NCI-H2227 (cell line): ENCODE results near the gene LIPC.

Source experiments
- DNase-seq: peaks from one replicate; lab custom pipeline; 2025; ENCODE audit not compliant: unreplicated experiment; lab: John Stamatoyannopoulos, UW

LIPC gene

DNA sequence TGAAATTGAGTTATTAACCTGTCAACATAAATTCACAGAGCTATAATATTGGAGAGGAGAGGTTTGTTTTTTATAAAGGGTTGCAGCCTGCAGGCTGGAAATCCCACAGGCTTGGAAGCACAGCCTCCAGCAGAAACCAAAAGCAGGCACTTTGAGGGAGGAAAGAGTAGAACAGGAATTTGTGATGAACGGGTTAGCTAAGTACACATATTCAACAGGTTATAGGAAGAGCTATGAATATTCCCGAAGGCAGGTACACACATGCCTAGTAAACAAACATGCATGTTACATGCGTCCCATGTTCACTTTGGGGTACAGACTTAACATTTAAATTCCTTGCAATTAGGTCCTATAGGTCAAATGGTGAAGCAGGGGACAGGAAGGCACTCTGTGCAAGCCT, 25.9 kb upstream of the LIPC start:
- no peak for DNase-seq

DNA sequence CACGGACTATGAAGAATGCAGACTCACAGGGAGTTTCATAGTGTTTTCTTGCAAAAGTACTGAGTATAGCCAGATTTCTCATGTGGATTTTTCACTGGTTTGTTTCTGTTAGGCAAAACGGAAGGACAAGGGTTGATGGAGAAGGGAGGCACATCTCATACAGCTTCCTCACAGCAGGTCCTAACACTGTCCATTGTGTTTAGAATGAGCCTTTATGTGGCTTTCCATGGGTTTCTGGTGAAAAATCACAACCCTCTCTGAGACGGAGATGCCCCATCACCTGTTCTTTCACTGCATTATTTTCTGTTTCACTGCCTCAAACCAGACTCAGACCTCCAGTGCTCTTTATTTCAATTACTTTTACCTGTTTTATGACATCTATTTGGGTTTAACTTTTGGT, 25.0 kb upstream of the LIPC start:
- no peak for DNase-seq

DNA sequence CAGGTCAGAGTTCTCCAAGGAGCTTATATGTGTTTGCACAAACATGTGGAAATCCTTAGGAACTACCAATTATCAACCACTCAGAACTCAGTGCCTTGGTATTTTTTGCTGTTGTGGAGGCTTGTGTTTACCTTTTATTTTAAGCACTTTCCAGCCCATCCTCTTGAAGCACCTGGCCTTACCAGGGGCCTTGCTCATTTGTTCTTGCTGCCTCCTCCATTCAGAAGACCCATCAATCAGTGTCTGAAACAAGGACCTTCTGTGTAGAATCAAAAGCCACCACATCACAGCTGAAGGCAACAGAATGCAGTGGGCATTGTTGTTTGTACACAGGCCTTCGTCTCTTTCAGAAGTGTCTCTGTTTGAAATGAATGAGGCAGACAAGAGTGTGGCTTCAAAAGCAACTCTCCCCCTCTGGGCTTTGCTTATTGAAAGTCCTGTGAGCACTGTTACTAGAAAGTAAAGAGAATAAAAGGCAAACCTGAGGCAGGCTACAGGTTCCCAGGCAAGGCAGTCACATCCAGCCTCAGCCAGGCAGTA, 24.5 kb upstream of the LIPC start:
- no peak for DNase-seq

DNA sequence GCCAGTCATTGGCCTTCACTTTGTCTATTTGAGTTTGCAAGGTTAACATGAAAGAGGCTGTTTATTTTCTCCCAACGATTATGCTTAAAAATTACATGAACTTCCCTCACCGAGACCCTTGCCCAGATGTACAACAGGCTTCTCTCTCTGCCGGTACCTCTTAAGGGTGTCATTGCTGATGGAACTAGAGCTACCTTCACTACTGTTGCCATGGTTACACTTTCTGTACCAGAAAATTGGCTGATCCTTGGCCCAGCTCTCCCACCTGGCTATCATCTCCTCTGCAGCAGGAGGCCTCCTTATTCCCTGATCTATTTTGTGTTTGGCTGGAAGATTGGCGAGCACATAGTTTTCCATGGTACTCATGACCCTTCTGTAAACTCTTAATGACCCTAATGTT, 24.0 kb upstream of the LIPC start:
- peak; percentile 34 for DNase-seq

DNA sequence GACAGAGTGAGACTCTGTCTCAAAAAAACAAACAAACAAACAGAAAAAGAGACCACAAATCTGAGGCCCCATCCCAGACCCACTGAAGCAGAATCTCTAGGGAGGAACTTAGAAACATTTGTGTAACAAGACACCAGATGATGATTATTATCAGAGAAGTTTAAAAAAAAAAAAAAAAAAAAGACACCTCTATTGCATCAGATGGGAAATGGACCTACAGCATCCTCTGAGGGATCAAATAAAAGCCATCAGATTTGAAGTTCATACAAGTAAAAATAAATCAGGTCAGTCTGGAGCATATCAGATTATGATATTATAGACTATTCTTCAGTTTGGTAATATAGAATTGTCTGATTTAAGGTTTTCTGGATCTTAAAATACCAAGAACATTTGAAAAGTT, 21.9 kb upstream of the LIPC start:
- DNase-seq = no peak

DNA sequence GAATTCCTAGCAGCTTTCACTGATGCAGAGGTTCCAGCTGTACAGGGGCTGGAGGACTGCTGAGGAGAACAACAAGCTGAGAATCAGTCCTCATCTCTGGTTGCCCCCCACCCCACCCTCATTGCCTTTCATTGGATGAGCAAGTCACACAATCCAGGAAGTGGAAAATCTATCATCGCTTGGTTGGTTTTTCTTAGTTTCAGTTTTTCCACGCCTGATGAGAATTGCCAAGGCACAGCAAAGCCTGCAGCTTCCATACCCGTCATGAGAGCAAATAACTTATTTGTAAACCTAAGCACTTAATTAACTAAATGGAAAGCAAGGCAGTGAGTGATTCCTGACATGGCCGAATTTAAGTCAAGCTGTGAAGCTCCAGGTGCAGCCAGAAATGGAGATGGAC, 21.4 kb upstream of the LIPC start:
- no peak for DNase-seq

DNA sequence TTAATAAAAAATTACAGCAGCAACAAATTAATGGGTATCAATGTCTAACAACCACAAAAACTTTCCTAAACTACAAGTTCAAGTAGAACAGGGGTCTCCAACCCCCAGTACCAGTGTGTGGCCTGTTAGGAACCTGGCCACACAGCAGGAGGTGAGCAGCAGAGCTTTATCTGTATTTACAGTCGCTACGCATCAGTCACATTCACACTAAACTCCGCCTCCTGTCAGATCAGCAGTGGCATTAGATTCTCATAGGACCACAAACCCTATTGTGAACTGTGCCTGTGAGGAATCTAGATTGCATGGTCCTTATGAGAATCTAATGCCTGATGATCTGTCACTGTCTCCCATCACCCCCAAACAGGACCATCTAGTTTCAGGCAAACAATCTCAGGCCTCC, 18.5 kb upstream of the LIPC start:
- DNase-seq = no peak

DNA sequence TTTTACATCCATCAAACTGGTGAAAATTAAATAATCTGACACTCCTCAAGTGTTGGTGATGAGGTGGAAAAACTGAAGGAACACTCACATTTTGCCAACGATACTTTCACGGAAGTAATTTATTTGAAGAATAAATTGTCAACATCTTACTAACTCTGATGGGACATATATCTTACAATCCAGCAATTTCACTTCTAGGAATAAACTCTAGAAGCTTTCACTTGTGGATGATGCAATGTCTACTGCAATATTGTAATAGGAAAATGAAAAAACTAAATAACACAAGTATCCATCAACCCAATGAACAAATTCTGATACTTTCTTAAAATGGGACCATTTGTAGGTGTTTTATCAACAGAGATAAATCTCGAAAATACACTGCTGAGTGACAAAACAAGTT, 16.2 kb upstream of the LIPC start:
- no peak for DNase-seq

DNA sequence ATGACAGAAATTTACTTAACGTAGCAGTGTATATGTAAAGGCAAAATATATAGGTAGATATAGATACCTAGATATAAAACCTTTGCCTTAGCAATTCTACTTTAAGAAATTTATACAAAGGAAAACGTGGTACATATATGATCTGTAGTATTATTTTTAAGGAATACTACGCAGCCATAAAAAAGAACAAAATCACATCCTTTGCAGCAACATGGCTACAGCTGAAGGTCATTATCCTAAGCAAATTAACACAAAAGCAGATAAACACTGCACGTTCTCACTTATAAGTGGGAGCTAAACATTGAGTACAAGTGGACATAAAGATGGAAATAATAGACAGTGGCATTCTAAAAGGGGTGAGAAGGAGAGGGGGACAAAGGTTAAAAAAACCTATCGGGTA, 14.8 kb upstream of the LIPC start:
- DNase-seq = no peak

DNA sequence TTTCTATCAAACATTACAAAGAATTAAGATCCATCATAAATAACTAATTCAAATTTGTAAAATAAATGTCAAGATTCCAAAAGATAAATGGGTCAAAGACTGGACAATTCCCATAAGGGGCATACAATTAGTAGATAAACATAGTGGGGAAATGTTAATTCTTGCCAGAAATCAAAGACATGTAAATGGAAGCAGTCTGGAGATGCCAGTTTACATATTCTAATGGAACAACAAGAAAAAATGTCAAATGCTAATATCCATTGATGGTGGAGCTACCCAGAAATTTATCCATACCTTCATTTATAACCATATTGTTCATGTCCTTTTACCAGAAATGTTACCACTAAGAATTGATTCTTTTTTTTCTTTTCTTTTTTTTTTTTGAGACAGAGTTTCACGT, 13.7 kb upstream of the LIPC start:
- DNase-seq = no peak

DNA sequence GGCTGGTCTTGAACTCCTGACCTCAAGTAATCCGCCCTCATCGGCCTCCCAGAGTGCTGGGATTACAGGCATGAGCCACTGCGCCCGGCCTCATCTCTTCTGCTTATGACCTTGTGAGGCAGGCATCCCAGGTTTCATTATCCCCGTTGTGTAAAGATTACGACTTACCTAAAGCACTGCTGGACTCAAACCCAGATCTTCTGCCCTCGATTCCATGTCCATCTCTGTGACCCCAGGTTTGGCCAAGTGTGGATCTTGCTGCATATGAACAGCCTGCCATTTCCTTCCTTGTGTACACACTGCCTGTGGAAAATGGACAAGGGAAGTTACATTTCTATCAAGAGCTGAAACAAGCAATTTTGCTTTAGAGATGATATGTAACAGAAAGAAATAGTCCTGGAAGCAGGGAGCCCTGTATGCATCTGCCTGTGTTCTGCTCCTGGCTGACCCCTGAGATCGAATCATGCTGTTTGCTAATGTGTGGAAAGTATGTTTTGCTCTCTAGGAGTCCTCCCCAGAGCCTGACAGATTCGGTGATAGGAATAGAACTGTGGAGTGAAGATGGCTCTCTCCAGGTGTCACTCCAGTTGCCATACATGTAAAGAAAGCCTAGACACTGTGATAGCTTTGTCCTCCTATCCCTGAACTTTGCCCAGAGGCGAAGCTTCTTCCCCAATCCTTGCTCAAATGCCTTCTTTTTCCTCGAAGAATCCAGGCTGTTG, 11.8 kb upstream of the LIPC start:
- DNase-seq = no peak

DNA sequence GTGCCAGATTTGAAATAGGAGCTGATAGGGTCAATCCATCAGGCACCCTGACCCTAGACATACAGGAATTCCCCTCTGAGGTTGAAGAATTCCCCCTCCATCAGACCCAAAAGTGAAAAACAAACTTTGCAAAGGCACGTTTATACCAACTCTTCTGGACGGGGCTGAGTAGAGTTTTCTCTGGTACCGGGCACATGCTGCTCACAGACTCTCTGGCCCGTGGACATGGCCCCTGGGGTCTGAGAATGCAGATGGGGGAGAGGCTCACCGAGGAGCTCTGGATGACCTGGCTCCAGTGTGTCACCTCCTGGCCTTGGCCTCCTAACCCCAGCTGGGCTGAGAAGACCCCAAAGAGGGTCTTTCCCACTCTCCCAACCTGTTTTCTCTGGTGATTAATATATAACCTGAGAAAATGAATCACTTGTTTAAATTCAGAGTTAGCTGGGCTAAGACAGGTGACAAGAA, 11.2 kb upstream of the LIPC start:
- no peak for DNase-seq

DNA sequence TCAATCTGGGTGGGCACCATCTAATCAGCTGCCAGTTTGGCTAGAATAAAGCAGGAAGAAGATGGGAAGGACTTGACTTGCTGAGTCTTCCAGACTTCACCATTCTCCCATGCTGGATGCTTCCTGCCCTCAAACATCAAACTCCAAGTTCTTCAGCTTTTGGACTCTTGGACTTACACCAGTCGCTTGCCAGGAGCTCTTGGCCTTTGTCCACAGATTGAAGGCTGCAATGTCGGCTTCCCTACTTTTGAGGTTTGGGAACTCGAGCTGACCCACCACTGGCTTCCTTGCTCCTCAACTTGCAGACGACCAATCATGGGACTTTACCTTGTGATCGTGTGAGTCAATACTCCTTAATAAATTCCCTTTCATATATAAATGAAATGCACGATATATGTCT, 8.6 kb upstream of the LIPC start:
- DNase-seq = no peak

DNA sequence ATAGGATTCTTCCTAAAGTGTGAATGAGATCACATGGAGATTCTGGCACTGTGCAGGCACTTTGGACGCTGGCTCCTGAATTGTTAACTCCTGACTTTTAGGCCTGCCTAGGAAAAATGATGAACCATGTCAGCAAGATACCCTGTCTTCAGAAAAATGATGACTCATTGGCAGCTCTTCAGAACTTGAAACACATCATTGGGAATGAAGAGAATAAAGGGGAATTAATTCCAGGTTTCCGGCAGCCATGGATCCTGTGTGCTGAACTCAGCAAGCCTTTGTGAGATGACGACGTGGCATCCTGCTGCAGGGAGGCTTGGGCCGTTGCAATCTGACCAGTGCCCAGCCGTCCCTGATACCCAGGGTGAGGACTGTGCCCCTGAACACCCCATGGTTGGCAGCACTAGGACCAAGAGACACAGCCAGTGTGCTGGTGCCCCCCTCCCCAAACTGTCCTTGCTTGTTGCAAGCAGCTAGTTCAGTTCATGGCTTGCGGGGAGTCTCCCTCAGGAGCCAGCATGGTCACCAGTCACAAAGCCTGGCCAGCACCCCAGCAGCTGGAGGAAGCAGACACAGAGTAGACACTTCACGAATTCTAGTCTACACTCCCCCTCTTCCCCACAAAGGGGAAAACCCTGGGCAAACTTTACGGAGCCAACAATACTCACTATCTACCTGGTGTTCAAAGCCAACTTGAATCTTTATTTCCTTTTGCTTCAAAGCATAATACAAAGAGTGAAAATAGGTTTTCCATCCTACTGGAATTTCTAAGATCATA, 7.8 kb upstream of the LIPC start:
- DNase-seq = no peak

DNA sequence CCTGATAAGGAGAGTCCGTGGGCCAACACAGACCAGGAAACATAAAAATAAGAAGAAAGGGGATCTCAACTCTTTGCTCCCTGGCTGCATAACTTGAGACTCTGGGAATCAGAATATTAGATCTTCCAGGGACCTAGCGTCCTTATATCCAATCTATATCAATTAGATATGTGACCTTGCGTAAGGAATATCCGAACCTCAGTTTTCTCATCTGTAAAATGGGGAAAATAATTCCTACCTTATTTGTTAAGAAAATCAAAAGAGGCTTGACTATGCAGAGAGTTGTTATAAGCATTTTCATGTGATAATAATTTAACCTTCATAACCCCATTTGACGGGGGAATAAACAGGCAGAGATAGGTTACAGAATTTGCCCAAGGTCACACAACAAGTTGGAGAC, 7.1 kb upstream of the LIPC start:
- no peak for DNase-seq

DNA sequence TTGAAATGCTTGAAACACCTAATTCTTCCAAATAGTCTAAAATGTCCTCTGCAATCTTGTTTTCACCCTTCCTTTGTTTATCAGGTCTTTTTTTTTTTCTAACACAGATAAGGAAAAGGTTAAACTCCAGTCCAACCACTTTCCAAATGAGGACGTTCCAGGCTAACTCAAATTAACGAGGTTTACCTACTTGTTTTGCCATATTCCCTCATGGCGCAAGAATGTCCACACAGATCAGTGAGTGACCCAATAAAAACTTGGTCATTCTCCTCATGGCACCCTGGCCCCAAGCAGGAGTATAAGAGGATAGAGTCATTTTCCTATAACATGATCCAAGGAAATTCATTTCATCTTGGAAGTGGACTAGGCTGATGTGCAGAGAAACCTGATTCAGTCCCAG, 6.6 kb upstream of the LIPC start:
- no peak for DNase-seq

DNA sequence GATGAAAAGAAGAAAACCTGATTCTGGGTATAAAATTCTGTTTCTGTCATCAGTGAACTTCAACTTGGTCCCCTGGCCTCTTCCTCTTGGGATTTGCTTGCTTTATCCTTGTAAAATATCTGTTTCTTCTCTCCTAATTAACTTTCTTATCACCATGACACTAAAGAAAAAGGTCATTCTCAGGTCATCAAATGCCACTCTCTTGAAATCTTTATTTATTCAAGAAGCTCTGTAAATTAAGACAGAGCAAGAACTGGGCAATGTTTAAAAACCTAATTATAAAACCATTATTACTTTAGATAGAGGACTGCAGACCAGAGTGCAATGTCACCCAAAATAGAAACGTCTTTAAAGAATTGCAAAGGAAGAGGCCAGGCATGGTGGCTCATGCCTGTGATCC, 6.0 kb upstream of the LIPC start:
- DNase-seq = no peak

DNA sequence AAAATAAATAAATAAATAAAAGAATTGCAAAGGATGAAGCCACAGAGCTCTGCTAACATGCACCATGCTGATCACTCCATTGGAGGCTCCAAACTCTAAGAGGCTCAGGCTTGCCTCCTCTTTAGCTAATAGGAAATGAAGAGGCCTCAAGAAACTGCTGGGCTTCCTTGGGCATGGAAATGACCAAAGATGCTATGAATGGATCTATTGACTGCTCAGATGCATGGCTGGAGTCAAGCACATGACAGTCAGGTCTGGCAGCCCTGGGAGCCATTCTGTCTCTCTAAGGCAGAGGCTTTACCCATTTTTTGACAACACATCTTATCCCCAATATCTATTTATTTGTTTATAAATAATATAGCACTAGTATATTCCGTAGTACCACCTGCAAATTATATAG, 5.3 kb upstream of the LIPC start:
- DNase-seq = no peak

DNA sequence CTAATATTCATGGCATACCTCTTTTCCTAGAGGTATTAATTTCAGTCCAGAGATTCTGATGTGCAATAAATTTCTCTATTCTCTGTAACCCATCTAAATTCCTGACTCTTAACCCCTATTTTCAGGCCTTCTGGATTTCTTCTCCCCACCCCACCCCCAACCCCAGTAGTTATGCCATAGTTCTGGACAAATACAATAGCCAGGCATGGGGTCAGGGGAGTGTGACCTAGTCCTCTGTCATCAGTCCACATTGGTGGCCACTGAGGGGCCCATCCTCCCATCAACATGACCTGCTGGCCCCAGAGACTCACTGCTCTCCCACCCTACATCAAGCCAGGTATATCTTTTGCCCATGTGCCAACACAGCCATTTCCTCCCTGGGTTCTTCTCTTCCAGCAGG, 3.8 kb upstream of the LIPC start:
- no peak for DNase-seq

DNA sequence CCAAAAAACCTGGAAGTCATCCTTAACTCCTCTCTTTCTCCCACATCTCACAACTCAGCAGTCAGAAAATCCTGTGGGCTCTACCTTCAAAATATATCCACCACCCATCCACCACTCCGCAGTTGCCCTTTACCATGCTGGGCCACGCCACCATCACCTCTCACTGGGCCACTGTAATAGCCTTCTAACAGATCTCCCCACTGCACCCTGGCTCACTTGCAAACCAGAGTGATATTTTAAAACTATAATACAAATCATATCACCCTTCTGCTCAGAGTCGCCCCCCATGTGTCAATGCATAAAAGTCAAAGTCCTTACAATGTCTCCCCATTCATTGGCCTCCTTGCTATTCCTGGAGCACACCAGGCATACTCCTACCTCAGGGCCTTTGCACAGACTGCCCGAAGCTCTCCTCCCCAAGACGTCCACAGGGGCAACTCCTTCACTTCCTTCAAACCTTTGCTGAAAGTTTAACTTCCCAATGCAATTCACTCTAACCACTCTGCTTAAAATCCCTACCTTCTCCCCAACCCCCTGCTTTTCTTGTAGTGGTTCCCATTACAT, 1.5 kb upstream of the LIPC start:
- no peak for DNase-seq

DNA sequence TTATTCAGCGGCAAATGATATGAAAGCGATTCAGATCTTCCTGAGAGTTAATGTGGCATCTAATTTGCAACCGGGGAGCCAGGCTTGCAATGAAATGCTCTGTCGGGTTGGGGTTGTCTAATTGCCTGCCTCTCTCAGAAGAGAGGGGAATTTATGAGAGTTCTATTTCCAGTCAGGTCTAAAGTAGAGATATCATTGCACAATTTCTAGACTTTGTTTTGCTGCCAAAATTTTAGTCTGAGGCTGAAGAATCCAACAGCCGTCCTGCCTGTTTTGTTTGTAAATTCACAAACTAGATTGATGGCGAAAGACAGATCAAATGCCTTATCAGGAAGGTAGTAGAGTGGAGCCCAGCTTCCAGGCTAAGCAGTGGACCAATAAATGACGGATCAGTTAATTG, 610 bp downstream of the LIPC start:
- no peak for DNase-seq
